Testis (tissue), 3 donors: Measurements from ENCODE around the gene ATG10. TPM values are rescaled to one million over a fixed set of nuclear protein-coding genes. Genes with fewer than 3 reads are reported as not detected.
A peak's percentile ranks its signal among the peaks of the same experiment; 100 is the strongest.

Experiments used
- DNase-seq: peaks from one replicate; pipeline ENCODE4 v3.0.0-alpha.2; 2019
- H3K27ac ChIP-seq, 2 donors: fragments of 200-600 bp; sonication (generic); one replicate each; pipeline ENCODE4 v1.5.1; 2019
- H3K27me3 ChIP-seq: fragments of 200-600 bp; sonication (generic); one replicate; pipeline ENCODE4 v1.5.1; 2019
- H3K36me3 ChIP-seq: fragments of 200-600 bp; sonication (generic); one replicate; pipeline ENCODE4 v1.5.1; 2017; ENCODE audit warnings: low read depth; ENCODE audit errors: missing control alignments
- H3K4me1 ChIP-seq: fragments of 200-600 bp; sonication (generic); one replicate; pipeline ENCODE4 v1.5.1; 2019
- H3K4me3 ChIP-seq, 2 donors: fragments of 200-600 bp; sonication (generic); one replicate each; pipeline ENCODE4 v1.5.1; 2017 to 2019
- H3K9me3 ChIP-seq: fragments of 200-600 bp; sonication (generic); one replicate; pipeline ENCODE4 v1.5.1; 2017
- CTCF ChIP-seq, 3 experiments: fragments of 450-650 bp in 2 of 3; fragments of 200-600 bp in 1 of 3; sonication (generic) in 1 of 3; IDR thresholded peaks; one replicate each; pipeline ENCODE4 v1.5.1; 2016 to 2019; ENCODE audit warnings: antibody characterized with exemption in 3 of 3, mild to moderate bottlenecking in 2 of 3, moderate library complexity in 1 of 3
- POLR2A ChIP-seq: fragments of 450-650 bp; IDR thresholded peaks from one replicate; pipeline ENCODE4 v1.6.1; 2017; ENCODE audit warnings: antibody characterized with exemption, mild to moderate bottlenecking, moderate library complexity
- WGBS, 2 donors: methylation state at CpG; one replicate each; pipeline ENCODE4 v1.1.5; 2018; 5-methylcytosine and 5-hydroxymethylcytosine counted together
- intact Hi-C: fragments of 100-400 bp; cut with DNase I; formaldehyde crosslinking; loops from one replicate; pipeline ENCODE4 v1.15.1; 2023; ENCODE audit warnings: low total_unique reads
- polyA plus RNA-seq: library from polyadenylated mRNA; stranded (reverse); fragments of 350-450 nt; fragmentation: Illumina TruSeq; extraction: RNeasy Lipid Tissue Mini Kit (QIAGEN cat#74804); gene quantifications from one replicate; pipeline ENCODE4 v1.2.3, GENCODE V29; 2014; ENCODE audit warnings: low read depth, low replicate concordance; ENCODE audit not compliant: insufficient read depth
- total RNA-seq, 2 donors: library from RNA; depleted of rRNA; stranded (reverse); fragments of >200 nt; gene quantifications; one replicate each; pipeline ENCODE4 v1.2.3, GENCODE V29; 2016

Gene ATG10
- total and polyA plus RNA-seq, 3 donors from 2014 or later = 10.0 to 15.1 (median 14.4) TPM

- no peak for TF ChIP-seq CTCF (IDR thresholded peaks at IDR 0.05)
- no peak for TF ChIP-seq POLR2A
- 81 to 91% methylated on average over 1 of the region's 1 CpG for WGBS, 2 donors
- Histone ChIP-seq H3K36me3 (no peaks in the 10 kb centered on the region), H3K4me3 (no peak overlapping the region), H3K27me3 (no peaks in the 10 kb centered on the region), H3K4me1 (no peaks in the 10 kb centered on the region), H3K9me3 (no peaks in the 10 kb centered on the region), H3K27ac (no peak overlapping the region)
- intact Hi-C loops = no loop called here
- no peak for DNase-seq
Measured at GRCh38 chr5:81965524-81965923, 6.3 kb upstream of the ATG10 start.

GRCh38 chr5:81969226-81969625 is 2.6 kb upstream of the ATG10 start:
- peaks cover 13% of the 10 kb centered on the region for H3K4me1 ChIP-seq
- H3K27ac ChIP-seq = no peak overlapping the region
- TF ChIP-seq POLR2A = no peak
- TF ChIP-seq CTCF (IDR thresholded peaks at IDR 0.05) = no peak
- no peak overlapping the region for H3K4me3 ChIP-seq
- no peaks in the 10 kb centered on the region for H3K9me3 ChIP-seq
- DNase-seq = no peak
- H3K36me3 ChIP-seq = no peaks in the 10 kb centered on the region
- no peaks in the 10 kb centered on the region for H3K27me3 ChIP-seq
- 95 to 96% methylated on average over 3 of the region's 3 CpGs for WGBS, 2 donors
- intact Hi-C loops = no loop called here

- H3K36me3 ChIP-seq = no peaks in the 10 kb centered on the region
- H3K4me3 ChIP-seq = no peak overlapping the region
- intact Hi-C loops = no loop called here
- TF ChIP-seq POLR2A (no peak), CTCF (IDR thresholded peaks at IDR 0.05) (no peak)
- H3K27ac ChIP-seq = no peak overlapping the region
- H3K4me1 ChIP-seq = peaks cover 13% of the 10 kb centered on the region
- H3K27me3 ChIP-seq = no peaks in the 10 kb centered on the region
- no peak for DNase-seq
- WGBS, 2 donors = 92 to 96% methylated on average over 2 of the region's 2 CpGs
- H3K9me3 ChIP-seq = no peaks in the 10 kb centered on the region
Measured at GRCh38 chr5:81969912-81970311, 1.9 kb upstream of the ATG10 start.

GRCh38 chr5:81971111-81971711 is 612 bp upstream of the ATG10 start:
- DNase-seq = no peak
- peaks cover 13% of the 10 kb centered on the region for H3K4me1 ChIP-seq
- no peaks in the 10 kb centered on the region for H3K9me3 ChIP-seq
- no peaks in the 10 kb centered on the region for H3K27me3 ChIP-seq
- TF ChIP-seq POLR2A = no peak
- TF ChIP-seq CTCF (IDR thresholded peaks at IDR 0.05) = no peak
- WGBS, 2 donors = 1% methylated on average over 11 of the region's 11 CpGs
- peak overlapping the region; percentile 76 to 86 for H3K4me3 ChIP-seq
- peak overlapping the region; percentile 94 to 98 for H3K27ac ChIP-seq
- intact Hi-C loops = no loop called here
- H3K36me3 ChIP-seq = no peaks in the 10 kb centered on the region

GRCh38 chr5:81972492-81972783 is 615 bp downstream of the ATG10 start:
- 0% methylated on average over 1 to 9 of the region's 9 CpGs for WGBS, 2 donors
- no peaks in the 10 kb centered on the region for H3K36me3 ChIP-seq
- no peak for DNase-seq
- no peak for TF ChIP-seq CTCF (IDR thresholded peaks at IDR 0.05)
- no peak for TF ChIP-seq POLR2A
- no peaks in the 10 kb centered on the region for H3K27me3 ChIP-seq
- peaks cover 13% of the 10 kb centered on the region for H3K4me1 ChIP-seq
- H3K4me3 ChIP-seq = peak overlapping the region; percentile 76 to 86
- intact Hi-C loops = no loop called here
- no peaks in the 10 kb centered on the region for H3K9me3 ChIP-seq
- peak overlapping the region; percentile 94 to 98 for H3K27ac ChIP-seq
